Liver (tissue), 9 donors: ENCODE data around the gene ASIC2. TPM values are rescaled to one million over a fixed set of nuclear protein-coding genes. Genes with fewer than 3 reads are reported as not detected.

Experiments
- DNase-seq: peaks from one replicate; pipeline ENCODE4 v3.0.0-alpha.2; 2017; ENCODE audit warnings: low spot score
- H3K27ac ChIP-seq, 2 donors: one replicate each; pipeline ENCODE4 v1.7.0; 2013; ENCODE audit warnings: inconsistent platforms in 2 of 2, low read length in 2 of 2, control low read depth in 1 of 2, low read depth in 1 of 2, mild to moderate bottlenecking in 1 of 2
- H3K27me3 ChIP-seq, 4 donors: one replicate each; pipeline versions ENCODE4 v1.6.1 to v1.7.0; 2013; ENCODE audit warnings: low read length in 3 of 4, inconsistent platforms in 1 of 4, mild to moderate bottlenecking in 1 of 4, moderate library complexity in 1 of 4; ENCODE audit not compliant: control insufficient read depth in 4 of 4, insufficient read depth in 4 of 4
- H3K36me3 ChIP-seq, 4 donors: one replicate each; pipeline versions ENCODE4 v1.6.1 to v1.7.0; 2013; ENCODE audit warnings: low read length in 3 of 4, mild to moderate bottlenecking in 3 of 4, low read depth in 1 of 4, moderate library complexity in 1 of 4; ENCODE audit not compliant: control insufficient read depth in 4 of 4, insufficient read depth in 3 of 4
- H3K4me1 ChIP-seq, 4 donors: one replicate each; pipeline versions ENCODE4 v1.6.1 to v1.7.0; 2013; ENCODE audit warnings: low read length in 3 of 4, mild to moderate bottlenecking in 3 of 4, moderate library complexity in 1 of 4; ENCODE audit not compliant: control insufficient read depth in 4 of 4, insufficient read depth in 4 of 4
- H3K4me3 ChIP-seq, 3 donors: one replicate each; pipeline versions ENCODE4 v1.6.1 to v1.7.0; 2013; ENCODE audit warnings: low read length in 3 of 3, control low read depth in 1 of 3, low read depth in 1 of 3, mild to moderate bottlenecking in 1 of 3
- H3K9ac ChIP-seq, 2 donors: one replicate each; pipeline ENCODE4 v1.7.0; 2013; ENCODE audit warnings: low read length in 2 of 2, mild to moderate bottlenecking in 2 of 2, moderate library complexity in 2 of 2, control low read depth in 1 of 2, low read depth in 1 of 2
- H3K9me3 ChIP-seq, 4 donors: one replicate each; pipeline versions ENCODE4 v1.6.1 to v1.7.0; 2013; ENCODE audit warnings: low read length in 3 of 4; ENCODE audit not compliant: control insufficient read depth in 4 of 4
- EGR1 ChIP-seq, 2 donors: IDR thresholded peaks; 2 replicates each; pipeline ENCODE4 v1.6.1; 2016 to 2018; ENCODE audit warnings: antibody characterized with exemption in 2 of 2, low read depth in 2 of 2
- FOXA1 ChIP-seq: IDR thresholded peaks from 2 replicates; pipeline ENCODE4 v1.6.1; 2016; ENCODE audit warnings: antibody characterized with exemption
- FOXA2 ChIP-seq: IDR thresholded peaks from 2 replicates; pipeline ENCODE4 v1.6.1; 2016; ENCODE audit warnings: antibody characterized with exemption
- GABPA ChIP-seq, 2 donors: IDR thresholded peaks in 1 of 2; conservative IDR thresholded peaks in 1 of 2; 2 replicates each; pipeline ENCODE4 v1.6.1; 2016; ENCODE audit warnings: antibody characterized with exemption in 2 of 2, mild to moderate bottlenecking in 1 of 2, moderate library complexity in 1 of 2
- HNF4A ChIP-seq, 2 donors: conservative IDR thresholded peaks; 2 replicates each; pipeline ENCODE4 v1.6.1; 2016; ENCODE audit warnings: antibody characterized with exemption in 2 of 2, mild to moderate bottlenecking in 2 of 2
- HNF4G ChIP-seq: IDR thresholded peaks from 2 replicates; pipeline ENCODE4 v1.6.1; 2016; ENCODE audit warnings: antibody characterized with exemption
- JUND ChIP-seq, 2 donors: IDR thresholded peaks; 2 replicates each; pipeline ENCODE4 v1.6.1; 2016; ENCODE audit warnings: antibody characterized with exemption in 2 of 2
- NR2F2 ChIP-seq: IDR thresholded peaks from 2 replicates; pipeline ENCODE4 v1.6.1; 2016; ENCODE audit warnings: antibody characterized with exemption
- RAD21 ChIP-seq, 2 donors: IDR thresholded peaks; 2 replicates each; pipeline ENCODE4 v1.6.1; 2016; ENCODE audit warnings: antibody characterized with exemption in 2 of 2, mild to moderate bottlenecking in 2 of 2
- SP1 ChIP-seq: IDR thresholded peaks from 2 replicates; pipeline ENCODE4 v1.6.1; 2018; ENCODE audit warnings: antibody characterized with exemption, mild to moderate bottlenecking
- TAF1 ChIP-seq: conservative IDR thresholded peaks from 2 replicates; pipeline ENCODE4 v1.6.1; 2016; ENCODE audit warnings: antibody characterized with exemption, mild to moderate bottlenecking
- YY1 ChIP-seq: IDR thresholded peaks from 2 replicates; pipeline ENCODE4 v1.6.1; 2016; ENCODE audit warnings: antibody characterized with exemption, mild to moderate bottlenecking
- WGBS: extraction: QIAGEN DNeasy Blood & Tissue Kit; methylation state at CpG from one replicate; pipeline ENCODE4 v1.1.7; 2013; 5-methylcytosine and 5-hydroxymethylcytosine counted together
- polyA plus RNA-seq, 2 donors: library from polyadenylated mRNA; stranded (reverse) in 1 of 2; unstranded in 1 of 2; fragments of 200-250 nt in 1 of 2; fragments of >200 nt in 1 of 2; fragmentation: Nextera tagmentation in 1 of 2; extraction: Ambion mirVana in 1 of 2; gene quantifications; one replicate each; pipeline versions ENCODE4 v1.2.1 to v1.2.3, GENCODE V29; 2013 to 2015
- total RNA-seq, 2 donors: library from RNA; depleted of rRNA; stranded (reverse); fragments of >200 nt; gene quantifications; one replicate each; pipeline ENCODE4 v1.2.3, GENCODE V29; 2014
- TF ChIP-seq, protein P1 (sequence below): fragments of 150-350 bp; IDR thresholded peaks from 2 replicates; pipeline ENCODE4 v1.5.1; 2017; ENCODE audit warnings: improper control_type of control experiment, low read depth, low read length; ENCODE audit not compliant: missing input control
- TF ChIP-seq, protein P2 (sequence below): IDR thresholded peaks from 2 replicates; pipeline ENCODE4 v1.6.1; 2016; ENCODE audit warnings: antibody characterized with exemption
- TF ChIP-seq, protein P3 (sequence below): IDR thresholded peaks from 2 replicates; pipeline ENCODE4 v1.6.1; 2016; ENCODE audit warnings: antibody characterized with exemption
- TF ChIP-seq, protein P4 (sequence below): IDR thresholded peaks from 2 replicates; pipeline ENCODE4 v1.6.1; 2016; ENCODE audit warnings: antibody characterized with exemption, mild to moderate bottlenecking
- TF ChIP-seq, protein P5 (sequence below): IDR thresholded peaks from 2 replicates; pipeline ENCODE4 v1.6.1; 2016; ENCODE audit warnings: antibody characterized with exemption
- donor health status: healthy.
- donor health status: healthy.
- donor health status: healthy.
- donor health status: healthy.
- donor health status: healthy.

Gene ASIC2
- total and polyA plus RNA-seq, 4 donors, result under 0.01 TPM; not detected in 3

DNA sequence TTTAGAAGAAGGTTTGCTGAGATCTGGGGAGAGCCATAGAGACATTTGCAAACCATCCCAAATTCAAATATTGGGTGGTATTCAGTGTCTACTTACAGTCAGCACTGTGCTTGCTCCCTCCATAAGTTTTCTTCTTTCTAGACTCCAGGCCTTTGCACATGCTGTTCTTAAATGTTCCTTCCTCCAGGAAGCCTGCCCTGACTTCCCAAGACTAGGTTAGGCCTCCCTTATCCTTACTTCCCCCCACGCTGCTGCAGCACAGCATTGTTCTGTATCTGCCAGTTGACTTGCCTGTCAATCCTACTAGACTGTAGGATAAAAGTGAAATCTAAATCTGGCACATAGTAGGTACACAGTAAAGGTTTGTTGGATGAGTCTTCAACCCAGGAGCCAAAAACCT, 53.4 kb downstream of the ASIC2 start:
- no peak overlapping the region for H3K9ac ChIP-seq
- no peak for DNase-seq
- H3K9me3 ChIP-seq, result no peaks in the 10 kb centered on the region
- 79% methylated on average over 1 of the region's 1 CpG for WGBS
- H3K4me3 ChIP-seq, result no peak overlapping the region
- TF ChIP-seq RAD21 (IDR thresholded peaks at IDR 0.05) (no peak), YY1 (no peak), TAF1 (no peak), FOXA2 (no peak), EGR1 (IDR thresholded peaks at IDR 0.05; ENCODE audit: low read depth in 2 of 2) (no peak), NR2F2 (no peak), JUND (IDR thresholded peaks at IDR 0.05) (no peak), HNF4A (conservative IDR thresholded peaks at IDR 0.05) (no peak), SP1 (no peak), GABPA (IDR thresholded peaks at IDR 0.05 in 1 of 2, conservative IDR thresholded peaks at IDR 0.05 in 1 of 2) (no peak), FOXA1 (no peak), HNF4G (no peak)
- TF ChIP-seq, protein P1, sequence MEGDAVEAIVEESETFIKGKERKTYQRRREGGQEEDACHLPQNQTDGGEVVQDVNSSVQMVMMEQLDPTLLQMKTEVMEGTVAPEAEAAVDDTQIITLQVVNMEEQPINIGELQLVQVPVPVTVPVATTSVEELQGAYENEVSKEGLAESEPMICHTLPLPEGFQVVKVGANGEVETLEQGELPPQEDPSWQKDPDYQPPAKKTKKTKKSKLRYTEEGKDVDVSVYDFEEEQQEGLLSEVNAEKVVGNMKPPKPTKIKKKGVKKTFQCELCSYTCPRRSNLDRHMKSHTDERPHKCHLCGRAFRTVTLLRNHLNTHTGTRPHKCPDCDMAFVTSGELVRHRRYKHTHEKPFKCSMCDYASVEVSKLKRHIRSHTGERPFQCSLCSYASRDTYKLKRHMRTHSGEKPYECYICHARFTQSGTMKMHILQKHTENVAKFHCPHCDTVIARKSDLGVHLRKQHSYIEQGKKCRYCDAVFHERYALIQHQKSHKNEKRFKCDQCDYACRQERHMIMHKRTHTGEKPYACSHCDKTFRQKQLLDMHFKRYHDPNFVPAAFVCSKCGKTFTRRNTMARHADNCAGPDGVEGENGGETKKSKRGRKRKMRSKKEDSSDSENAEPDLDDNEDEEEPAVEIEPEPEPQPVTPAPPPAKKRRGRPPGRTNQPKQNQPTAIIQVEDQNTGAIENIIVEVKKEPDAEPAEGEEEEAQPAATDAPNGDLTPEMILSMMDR, result no peak
- TF ChIP-seq, protein P2, sequence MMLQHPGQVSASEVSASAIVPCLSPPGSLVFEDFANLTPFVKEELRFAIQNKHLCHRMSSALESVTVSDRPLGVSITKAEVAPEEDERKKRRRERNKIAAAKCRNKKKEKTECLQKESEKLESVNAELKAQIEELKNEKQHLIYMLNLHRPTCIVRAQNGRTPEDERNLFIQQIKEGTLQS, result no peak
- TF ChIP-seq, protein P3, sequence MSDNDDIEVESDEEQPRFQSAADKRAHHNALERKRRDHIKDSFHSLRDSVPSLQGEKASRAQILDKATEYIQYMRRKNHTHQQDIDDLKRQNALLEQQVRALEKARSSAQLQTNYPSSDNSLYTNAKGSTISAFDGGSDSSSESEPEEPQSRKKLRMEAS, result no peak
- TF ChIP-seq, protein P4, sequence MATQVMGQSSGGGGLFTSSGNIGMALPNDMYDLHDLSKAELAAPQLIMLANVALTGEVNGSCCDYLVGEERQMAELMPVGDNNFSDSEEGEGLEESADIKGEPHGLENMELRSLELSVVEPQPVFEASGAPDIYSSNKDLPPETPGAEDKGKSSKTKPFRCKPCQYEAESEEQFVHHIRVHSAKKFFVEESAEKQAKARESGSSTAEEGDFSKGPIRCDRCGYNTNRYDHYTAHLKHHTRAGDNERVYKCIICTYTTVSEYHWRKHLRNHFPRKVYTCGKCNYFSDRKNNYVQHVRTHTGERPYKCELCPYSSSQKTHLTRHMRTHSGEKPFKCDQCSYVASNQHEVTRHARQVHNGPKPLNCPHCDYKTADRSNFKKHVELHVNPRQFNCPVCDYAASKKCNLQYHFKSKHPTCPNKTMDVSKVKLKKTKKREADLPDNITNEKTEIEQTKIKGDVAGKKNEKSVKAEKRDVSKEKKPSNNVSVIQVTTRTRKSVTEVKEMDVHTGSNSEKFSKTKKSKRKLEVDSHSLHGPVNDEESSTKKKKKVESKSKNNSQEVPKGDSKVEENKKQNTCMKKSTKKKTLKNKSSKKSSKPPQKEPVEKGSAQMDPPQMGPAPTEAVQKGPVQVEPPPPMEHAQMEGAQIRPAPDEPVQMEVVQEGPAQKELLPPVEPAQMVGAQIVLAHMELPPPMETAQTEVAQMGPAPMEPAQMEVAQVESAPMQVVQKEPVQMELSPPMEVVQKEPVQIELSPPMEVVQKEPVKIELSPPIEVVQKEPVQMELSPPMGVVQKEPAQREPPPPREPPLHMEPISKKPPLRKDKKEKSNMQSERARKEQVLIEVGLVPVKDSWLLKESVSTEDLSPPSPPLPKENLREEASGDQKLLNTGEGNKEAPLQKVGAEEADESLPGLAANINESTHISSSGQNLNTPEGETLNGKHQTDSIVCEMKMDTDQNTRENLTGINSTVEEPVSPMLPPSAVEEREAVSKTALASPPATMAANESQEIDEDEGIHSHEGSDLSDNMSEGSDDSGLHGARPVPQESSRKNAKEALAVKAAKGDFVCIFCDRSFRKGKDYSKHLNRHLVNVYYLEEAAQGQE, result no peak
- no peaks in the 10 kb centered on the region for H3K36me3 ChIP-seq
- H3K4me1 ChIP-seq, result no peaks in the 10 kb centered on the region
- H3K27me3 ChIP-seq, result peaks cover 0 to 8% (median 0%) of the 10 kb centered on the region in 4 donors
- no peak overlapping the region for H3K27ac ChIP-seq

DNA sequence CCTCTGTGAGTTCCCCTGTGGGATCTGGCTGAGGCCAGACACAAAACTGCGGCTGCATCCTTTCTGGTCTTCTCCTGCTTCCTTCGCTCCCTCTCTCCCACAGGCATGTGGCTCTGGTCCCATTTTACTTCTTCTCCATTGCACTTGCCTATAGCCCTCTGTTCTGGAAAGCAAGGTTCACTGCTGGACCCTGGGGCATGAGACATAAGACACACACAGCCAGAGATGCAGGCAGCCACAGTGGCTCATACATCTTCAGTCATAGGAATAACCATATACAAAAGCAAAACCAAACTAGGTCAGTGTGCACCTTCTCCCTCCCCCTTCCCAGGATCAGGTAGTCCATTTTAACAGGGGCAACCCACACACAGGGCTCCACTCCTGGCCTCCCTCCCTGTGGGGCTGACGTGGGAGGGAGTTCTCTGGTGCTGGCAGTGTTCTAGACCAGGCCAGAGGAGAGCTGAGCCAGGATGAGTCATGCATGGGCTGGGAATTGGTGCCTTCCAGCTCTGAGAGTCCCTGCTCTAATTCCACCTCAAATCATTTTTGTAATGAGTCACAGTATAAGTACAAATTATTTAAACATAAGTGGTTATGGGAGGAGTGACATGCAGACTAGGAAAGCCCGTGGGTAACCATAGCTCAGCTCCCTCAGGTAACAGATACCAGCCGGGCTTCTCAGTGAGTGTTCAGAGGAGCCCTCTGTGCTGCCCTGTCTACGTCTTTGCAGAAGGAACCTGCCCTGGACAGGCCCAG, 58.0 kb downstream of the ASIC2 start:
- no peak for DNase-seq
- Histone ChIP-seq H3K36me3 (no peaks in the 10 kb centered on the region), H3K4me1 (no peaks in the 10 kb centered on the region), H3K9ac (no peak overlapping the region), H3K27ac (no peak overlapping the region), H3K4me3 (no peak overlapping the region), H3K9me3 (no peaks in the 10 kb centered on the region), H3K27me3 (no peaks in the 10 kb centered on the region)
- 80% methylated on average over 6 of the region's 6 CpGs for WGBS
- TF ChIP-seq, protein P2, result no peak
- TF ChIP-seq, protein P5, sequence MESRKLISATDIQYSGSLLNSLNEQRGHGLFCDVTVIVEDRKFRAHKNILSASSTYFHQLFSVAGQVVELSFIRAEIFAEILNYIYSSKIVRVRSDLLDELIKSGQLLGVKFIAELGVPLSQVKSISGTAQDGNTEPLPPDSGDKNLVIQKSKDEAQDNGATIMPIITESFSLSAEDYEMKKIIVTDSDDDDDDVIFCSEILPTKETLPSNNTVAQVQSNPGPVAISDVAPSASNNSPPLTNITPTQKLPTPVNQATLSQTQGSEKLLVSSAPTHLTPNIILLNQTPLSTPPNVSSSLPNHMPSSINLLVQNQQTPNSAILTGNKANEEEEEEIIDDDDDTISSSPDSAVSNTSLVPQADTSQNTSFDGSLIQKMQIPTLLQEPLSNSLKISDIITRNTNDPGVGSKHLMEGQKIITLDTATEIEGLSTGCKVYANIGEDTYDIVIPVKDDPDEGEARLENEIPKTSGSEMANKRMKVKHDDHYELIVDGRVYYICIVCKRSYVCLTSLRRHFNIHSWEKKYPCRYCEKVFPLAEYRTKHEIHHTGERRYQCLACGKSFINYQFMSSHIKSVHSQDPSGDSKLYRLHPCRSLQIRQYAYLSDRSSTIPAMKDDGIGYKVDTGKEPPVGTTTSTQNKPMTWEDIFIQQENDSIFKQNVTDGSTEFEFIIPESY, result no peak
- no peak for TF ChIP-seq JUND (IDR thresholded peaks at IDR 0.05)
